ENCODE data around the gene DIAPH1. TPM values are rescaled to one million over a fixed set of nuclear protein-coding genes. Genes with fewer than 3 reads are reported as not detected.

Gene DIAPH1
- total RNA-seq, 2 donors from 2014 or later, result 104 to 106 TPM

GRCh38 chr5:141637123-141637766 is 18.4 kb upstream of the DIAPH1 start:
- Histone ChIP-seq H3K9ac (ENCODE audit: extremely low read depth, low read length, poor library complexity, severe bottlenecking) (peak overlapping the region; percentile 11), H3K4me3 (ENCODE audit: low read length) (peak overlapping the region; percentile 96), H3K9me3 (ENCODE audit: control insufficient read depth, low read length) (no peaks in the 10 kb centered on the region), H3K27ac (ENCODE audit: low read depth, low read length) (no peak overlapping the region), H3K4me1 (ENCODE audit: control insufficient read depth, insufficient read depth, low read length) (no peaks in the 10 kb centered on the region), H3K36me3 (ENCODE audit: control insufficient read depth, insufficient read depth, low read length) (peaks cover 24% of the 10 kb centered on the region), H3K27me3 (ENCODE audit: control insufficient read depth, insufficient read depth, low read length, poor library complexity, severe bottlenecking) (peaks cover 12% of the 10 kb centered on the region)
- no peak for TF ChIP-seq CTCF (conservative IDR thresholded peaks at IDR 0.05)
- H3K4me3 Mint-ChIP-seq, result peak overlapping the region; percentile 91
- no peaks in the 10 kb centered on the region for H3K9me3 Mint-ChIP-seq
- WGBS, 2 experiments (ENCODE audit: insufficient coverage in 1 of 2, insufficient read length in 1 of 2), result 0 to 1% methylated on average over 15 to 63 of the region's 63 CpGs
- no peak overlapping the region for H3K27ac Mint-ChIP-seq
- DNase-seq, result peak; percentile 77
- peaks cover 19% of the 10 kb centered on the region for H3K4me1 Mint-ChIP-seq
- peaks cover 6% of the 10 kb centered on the region for H3K27me3 Mint-ChIP-seq (ENCODE audit: insufficient read depth)
- peaks cover 6% of the 10 kb centered on the region for H3K36me3 Mint-ChIP-seq (ENCODE audit: low read depth)

- no peaks in the 10 kb centered on the region for H3K4me1 ChIP-seq (ENCODE audit: control insufficient read depth, insufficient read depth, low read length)
- Mint-ChIP-seq H3K9me3 (no peaks in the 10 kb centered on the region), H3K36me3 (ENCODE audit: low read depth) (peaks cover 6% of the 10 kb centered on the region), H3K4me3 (peak within 1 kb of the TSS; percentile 91), H3K27ac (peak within 1 kb of the TSS; percentile 93), H3K4me1 (peaks cover 15% of the 10 kb centered on the region), H3K27me3 (ENCODE audit: insufficient read depth) (peaks cover 6% of the 10 kb centered on the region)
- peak within 1 kb of the TSS; percentile 82 for H3K9ac ChIP-seq (ENCODE audit: extremely low read depth, low read length, poor library complexity, severe bottlenecking)
- no peak for TF ChIP-seq CTCF (conservative IDR thresholded peaks at IDR 0.05)
- peaks cover 25% of the 10 kb centered on the region for H3K36me3 ChIP-seq (ENCODE audit: control insufficient read depth, insufficient read depth, low read length)
- peaks cover 12% of the 10 kb centered on the region for H3K27me3 ChIP-seq (ENCODE audit: control insufficient read depth, insufficient read depth, low read length, poor library complexity, severe bottlenecking)
- H3K9me3 ChIP-seq (ENCODE audit: control insufficient read depth, low read length), result no peaks in the 10 kb centered on the region
- peak within 1 kb of the TSS; percentile 57 for H3K27ac ChIP-seq (ENCODE audit: low read depth, low read length)
- DNase-seq, result peak; percentile 99
- WGBS, 2 experiments (ENCODE audit: insufficient coverage in 1 of 2, insufficient read length in 1 of 2), result 0% methylated on average over 15 to 55 of the region's 55 CpGs
- H3K4me3 ChIP-seq (ENCODE audit: low read length), result peak within 1 kb of the TSS; percentile 96
These were observed 17.8 kb upstream of the DIAPH1 start, which contains the start of the genes HDAC3 and RELL2 for GRCh38 chr5:141636413-141637122. Gene HDAC3, minus strand, starts transcription at chr5:141636849. Its CDS starts 59 bp downstream, at chr5:141636790. Gene RELL2, plus strand, starts transcription at chr5:141636997. Its CDS starts 1,229 bp downstream, at chr5:141638226.

- peaks cover 15% of the 10 kb centered on the region for H3K4me1 Mint-ChIP-seq
- peak overlapping the region; percentile 91 for H3K4me3 Mint-ChIP-seq
- Histone ChIP-seq H3K27me3 (ENCODE audit: control insufficient read depth, insufficient read depth, low read length, poor library complexity, severe bottlenecking) (peaks cover 12% of the 10 kb centered on the region), H3K27ac (ENCODE audit: low read depth, low read length) (no peak overlapping the region), H3K4me1 (ENCODE audit: control insufficient read depth, insufficient read depth, low read length) (no peaks in the 10 kb centered on the region), H3K9me3 (ENCODE audit: control insufficient read depth, low read length) (no peaks in the 10 kb centered on the region), H3K9ac (ENCODE audit: extremely low read depth, low read length, poor library complexity, severe bottlenecking) (peak overlapping the region; percentile 82), H3K36me3 (ENCODE audit: control insufficient read depth, insufficient read depth, low read length) (peaks cover 27% of the 10 kb centered on the region), H3K4me3 (ENCODE audit: low read length) (peak overlapping the region; percentile 96)
- peaks cover 6% of the 10 kb centered on the region for H3K27me3 Mint-ChIP-seq (ENCODE audit: insufficient read depth)
- WGBS, 2 experiments (ENCODE audit: insufficient coverage in 1 of 2, insufficient read length in 1 of 2), result 13% methylated on average over 4 of the region's 4 CpGs; no CpG with 5 or more reads in 1 of the 2 experiments
- no peak for TF ChIP-seq CTCF (conservative IDR thresholded peaks at IDR 0.05)
- no peak for DNase-seq
- peaks cover 3% of the 10 kb centered on the region for H3K36me3 Mint-ChIP-seq (ENCODE audit: low read depth)
- H3K27ac Mint-ChIP-seq, result peak overlapping the region; percentile 93
- no peaks in the 10 kb centered on the region for H3K9me3 Mint-ChIP-seq
These were observed 17.3 kb upstream of the DIAPH1 start for GRCh38 chr5:141636106-141636412.
